Duodenal mucosa (tissue), 2 donors: ENCODE results near the gene IFIT3.

ENCODE experiments used
- H3K27ac ChIP-seq: one replicate; pipeline ENCODE4 v1.7.0; 2013; ENCODE audit warnings: low read depth, low read length
- H3K27me3 ChIP-seq, 2 donors: one replicate each; pipeline ENCODE4 v1.7.0; 2013; ENCODE audit warnings: low read length in 2 of 2, control low read depth in 1 of 2; ENCODE audit not compliant: insufficient read depth in 2 of 2, control insufficient read depth in 1 of 2
- H3K36me3 ChIP-seq, 2 donors: one replicate each; pipeline ENCODE4 v1.7.0; 2013; ENCODE audit warnings: low read length in 2 of 2, control low read depth in 1 of 2; ENCODE audit not compliant: insufficient read depth in 2 of 2, control insufficient read depth in 1 of 2
- H3K4me1 ChIP-seq, 2 donors: one replicate each; pipeline ENCODE4 v1.7.0; 2013; ENCODE audit warnings: low read length in 2 of 2, control low read depth in 1 of 2; ENCODE audit not compliant: insufficient read depth in 2 of 2, control insufficient read depth in 1 of 2
- H3K4me3 ChIP-seq, 2 donors: one replicate each; pipeline ENCODE4 v1.7.0; 2013; ENCODE audit warnings: low read length in 2 of 2, low read depth in 1 of 2
- H3K9ac ChIP-seq, 2 donors: one replicate each; pipeline ENCODE4 v1.7.0; 2013; ENCODE audit warnings: low read length in 2 of 2, low read depth in 1 of 2
- H3K9me3 ChIP-seq, 2 donors: one replicate each; pipeline ENCODE4 v1.7.0; 2013; ENCODE audit warnings: low read length in 2 of 2, control low read depth in 1 of 2; ENCODE audit not compliant: control insufficient read depth in 1 of 2

Gene IFIT3

GRCh38 chr10:89352802-89353201 is 25.0 kb downstream of the IFIT3 start:
- H3K36me3 ChIP-seq, result no peaks in the 10 kb centered on the region
- no peak overlapping the region for H3K27ac ChIP-seq
- no peak overlapping the region for H3K4me3 ChIP-seq
- H3K9me3 ChIP-seq, result no peaks in the 10 kb centered on the region
- H3K4me1 ChIP-seq, result peaks cover 26 to 30% of the 10 kb centered on the region in 2 donors
- H3K27me3 ChIP-seq, result no peaks in the 10 kb centered on the region
- H3K9ac ChIP-seq, result no peak overlapping the region

- Histone ChIP-seq H3K27ac (no peak overlapping the region), H3K4me3 (no peak overlapping the region), H3K4me1 (peaks cover 21 to 22% of the 10 kb centered on the region in 2 donors), H3K9me3 (no peaks in the 10 kb centered on the region), H3K9ac (no peak overlapping the region), H3K36me3 (no peaks in the 10 kb centered on the region), H3K27me3 (no peaks in the 10 kb centered on the region)
These were observed 27.7 kb downstream of the IFIT3 start for GRCh38 chr10:89355394-89355931.

GRCh38 chr10:89357096-89357495 is 29.3 kb downstream of the IFIT3 start:
- Histone ChIP-seq H3K9ac (no peak overlapping the region), H3K4me3 (no peak overlapping the region), H3K27me3 (no peaks in the 10 kb centered on the region), H3K4me1 (peaks cover 6 to 10% of the 10 kb centered on the region in 2 donors), H3K9me3 (no peaks in the 10 kb centered on the region), H3K27ac (no peak overlapping the region), H3K36me3 (no peaks in the 10 kb centered on the region)

GRCh38 chr10:89357975-89358374 is 30.2 kb downstream of the IFIT3 start:
- Histone ChIP-seq H3K4me1 (peaks cover 0 to 6% of the 10 kb centered on the region in 2 donors), H3K9ac (no peak overlapping the region)

GRCh38 chr10:89360157-89360556 is 32.4 kb downstream of the IFIT3 start:
- Histone ChIP-seq H3K27ac (no peak overlapping the region), H3K9ac (no peak overlapping the region), H3K27me3 (no peaks in the 10 kb centered on the region), H3K4me1 (peaks cover 4 to 6% of the 10 kb centered on the region in 2 donors), H3K9me3 (no peaks in the 10 kb centered on the region), H3K36me3 (no peaks in the 10 kb centered on the region), H3K4me3 (no peak overlapping the region)

More at GRCh38 chr10:89357975-89358374, 30.2 kb downstream of the IFIT3 start:
- Histone ChIP-seq H3K27me3 (no peaks in the 10 kb centered on the region), H3K9me3 (no peaks in the 10 kb centered on the region), H3K27ac (no peak overlapping the region), H3K36me3 (no peaks in the 10 kb centered on the region), H3K4me3 (no peak overlapping the region)

- no peak overlapping the region for H3K27ac ChIP-seq
- peaks cover 6 to 12% of the 10 kb centered on the region in 2 donors for H3K4me1 ChIP-seq
- no peaks in the 10 kb centered on the region for H3K27me3 ChIP-seq
- H3K36me3 ChIP-seq, result no peaks in the 10 kb centered on the region
- H3K9me3 ChIP-seq, result no peaks in the 10 kb centered on the region
- H3K4me3 ChIP-seq, result no peak overlapping the region
- no peak overlapping the region for H3K9ac ChIP-seq
These were observed 35.1 kb downstream of the IFIT3 start for GRCh38 chr10:89362929-89363328.

- no peaks in the 10 kb centered on the region for H3K9me3 ChIP-seq
- H3K27me3 ChIP-seq, result no peaks in the 10 kb centered on the region
- no peaks in the 10 kb centered on the region for H3K36me3 ChIP-seq
- H3K27ac ChIP-seq, result no peak overlapping the region
- no peak overlapping the region for H3K4me3 ChIP-seq
- H3K9ac ChIP-seq, result no peak overlapping the region
- peaks cover 10 to 13% of the 10 kb centered on the region in 2 donors for H3K4me1 ChIP-seq
These were observed 36.1 kb downstream of the IFIT3 start for GRCh38 chr10:89363729-89364442.

- H3K36me3 ChIP-seq, result no peaks in the 10 kb centered on the region
- H3K27ac ChIP-seq, result no peak overlapping the region
- no peaks in the 10 kb centered on the region for H3K9me3 ChIP-seq
These were observed 36.7 kb downstream of the IFIT3 start for GRCh38 chr10:89364531-89364930.

GRCh38 chr10:89367529-89367928 is 39.7 kb downstream of the IFIT3 start:
- H3K27ac ChIP-seq, result no peak overlapping the region

More at GRCh38 chr10:89364531-89364930, 36.7 kb downstream of the IFIT3 start:
- Histone ChIP-seq H3K9ac (no peak overlapping the region), H3K4me1 (peaks cover 13% of the 10 kb centered on the region in 2 donors), H3K4me3 (no peak overlapping the region), H3K27me3 (no peaks in the 10 kb centered on the region)

GRCh38 chr10:89368129-89368528 is 40.3 kb downstream of the IFIT3 start:
- Histone ChIP-seq H3K27me3 (no peaks in the 10 kb centered on the region), H3K9ac (no peak overlapping the region), H3K36me3 (no peaks in the 10 kb centered on the region), H3K4me3 (no peak overlapping the region), H3K27ac (no peak overlapping the region), H3K9me3 (no peaks in the 10 kb centered on the region), H3K4me1 (peaks cover 7 to 13% of the 10 kb centered on the region in 2 donors)

More at GRCh38 chr10:89367529-89367928, 39.7 kb downstream of the IFIT3 start:
- H3K9ac ChIP-seq, result no peak overlapping the region
- H3K9me3 ChIP-seq, result no peaks in the 10 kb centered on the region
- peaks cover 7 to 13% of the 10 kb centered on the region in 2 donors for H3K4me1 ChIP-seq
- H3K4me3 ChIP-seq, result no peak overlapping the region
- H3K36me3 ChIP-seq, result no peaks in the 10 kb centered on the region
- H3K27me3 ChIP-seq, result no peaks in the 10 kb centered on the region
